WERI-Rb-1 (cell line): ENCODE measurements around the gene MEGF8.

Experiments
- DNase-seq: peaks from one replicate; pipeline ENCODE4 v3.0.0-alpha.2; 2020
- H3K27ac ChIP-seq: fragments of 250-450 bp; sonication (Bioruptor Pico); 2 replicates; pipeline ENCODE4 v1.5.1; 2020; ENCODE audit warnings: mild to moderate bottlenecking, moderate library complexity
- H3K27me3 ChIP-seq: fragments of 250-450 bp; sonication (Bioruptor Pico); 2 replicates; pipeline ENCODE4 v1.5.1; 2021; ENCODE audit warnings: mild to moderate bottlenecking, low read depth, moderate library complexity; ENCODE audit not compliant: insufficient read depth, severe bottlenecking
- H3K36me3 ChIP-seq: fragments of 250-450 bp; sonication (Bioruptor Pico); 2 replicates; pipeline ENCODE4 v1.5.1; 2020; ENCODE audit warnings: mild to moderate bottlenecking, moderate library complexity
- H3K4me3 ChIP-seq: 2 replicates; pipeline ENCODE4 v1.5.1; 2011; ENCODE audit warnings: low read depth, mild to moderate bottlenecking, control low read depth, low read length
- H3K9me3 ChIP-seq: fragments of 250-450 bp; sonication (Bioruptor Pico); 2 replicates; pipeline ENCODE4 v1.5.1; 2021; ENCODE audit warnings: mild to moderate bottlenecking, moderate library complexity; ENCODE audit not compliant: severe bottlenecking
- TF ChIP-seq, protein P1 (sequence below): IDR thresholded peaks from 2 replicates; pipeline ENCODE4 v1.5.1; 2011; ENCODE audit warnings: low read depth, mild to moderate bottlenecking, control low read depth, inconsistent platforms, low read length

MEGF8 gene

DNA sequence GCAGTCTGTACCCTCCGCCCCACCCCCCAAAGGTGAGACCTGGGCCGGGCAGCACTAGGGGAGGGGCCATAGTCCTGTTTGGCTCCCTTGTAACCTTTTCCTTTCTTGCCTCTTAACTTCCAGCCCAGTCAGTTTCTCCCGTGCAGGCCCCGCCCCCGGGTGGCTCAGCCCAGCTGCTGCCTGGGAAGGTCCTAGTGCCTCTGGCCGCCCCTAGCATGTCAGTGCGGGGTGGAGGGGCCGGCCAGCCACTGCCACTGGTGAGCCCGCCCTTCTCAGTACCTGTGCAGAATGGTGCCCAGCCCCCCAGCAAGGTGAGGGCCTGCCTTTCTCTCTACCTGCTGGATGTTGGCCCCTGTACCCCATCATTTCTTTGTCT lies 34.0 kb upstream of the MEGF8 start:
- DNase-seq, result no peak
- H3K27ac ChIP-seq, result no peak overlapping the region
- no peak overlapping the region for H3K4me3 ChIP-seq
- no peaks in the 10 kb centered on the region for H3K27me3 ChIP-seq
- TF ChIP-seq, protein P1, sequence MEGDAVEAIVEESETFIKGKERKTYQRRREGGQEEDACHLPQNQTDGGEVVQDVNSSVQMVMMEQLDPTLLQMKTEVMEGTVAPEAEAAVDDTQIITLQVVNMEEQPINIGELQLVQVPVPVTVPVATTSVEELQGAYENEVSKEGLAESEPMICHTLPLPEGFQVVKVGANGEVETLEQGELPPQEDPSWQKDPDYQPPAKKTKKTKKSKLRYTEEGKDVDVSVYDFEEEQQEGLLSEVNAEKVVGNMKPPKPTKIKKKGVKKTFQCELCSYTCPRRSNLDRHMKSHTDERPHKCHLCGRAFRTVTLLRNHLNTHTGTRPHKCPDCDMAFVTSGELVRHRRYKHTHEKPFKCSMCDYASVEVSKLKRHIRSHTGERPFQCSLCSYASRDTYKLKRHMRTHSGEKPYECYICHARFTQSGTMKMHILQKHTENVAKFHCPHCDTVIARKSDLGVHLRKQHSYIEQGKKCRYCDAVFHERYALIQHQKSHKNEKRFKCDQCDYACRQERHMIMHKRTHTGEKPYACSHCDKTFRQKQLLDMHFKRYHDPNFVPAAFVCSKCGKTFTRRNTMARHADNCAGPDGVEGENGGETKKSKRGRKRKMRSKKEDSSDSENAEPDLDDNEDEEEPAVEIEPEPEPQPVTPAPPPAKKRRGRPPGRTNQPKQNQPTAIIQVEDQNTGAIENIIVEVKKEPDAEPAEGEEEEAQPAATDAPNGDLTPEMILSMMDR, result no peak
- H3K9me3 ChIP-seq, result no peaks in the 10 kb centered on the region
- H3K36me3 ChIP-seq, result peaks cover 94% of the 10 kb centered on the region

DNA sequence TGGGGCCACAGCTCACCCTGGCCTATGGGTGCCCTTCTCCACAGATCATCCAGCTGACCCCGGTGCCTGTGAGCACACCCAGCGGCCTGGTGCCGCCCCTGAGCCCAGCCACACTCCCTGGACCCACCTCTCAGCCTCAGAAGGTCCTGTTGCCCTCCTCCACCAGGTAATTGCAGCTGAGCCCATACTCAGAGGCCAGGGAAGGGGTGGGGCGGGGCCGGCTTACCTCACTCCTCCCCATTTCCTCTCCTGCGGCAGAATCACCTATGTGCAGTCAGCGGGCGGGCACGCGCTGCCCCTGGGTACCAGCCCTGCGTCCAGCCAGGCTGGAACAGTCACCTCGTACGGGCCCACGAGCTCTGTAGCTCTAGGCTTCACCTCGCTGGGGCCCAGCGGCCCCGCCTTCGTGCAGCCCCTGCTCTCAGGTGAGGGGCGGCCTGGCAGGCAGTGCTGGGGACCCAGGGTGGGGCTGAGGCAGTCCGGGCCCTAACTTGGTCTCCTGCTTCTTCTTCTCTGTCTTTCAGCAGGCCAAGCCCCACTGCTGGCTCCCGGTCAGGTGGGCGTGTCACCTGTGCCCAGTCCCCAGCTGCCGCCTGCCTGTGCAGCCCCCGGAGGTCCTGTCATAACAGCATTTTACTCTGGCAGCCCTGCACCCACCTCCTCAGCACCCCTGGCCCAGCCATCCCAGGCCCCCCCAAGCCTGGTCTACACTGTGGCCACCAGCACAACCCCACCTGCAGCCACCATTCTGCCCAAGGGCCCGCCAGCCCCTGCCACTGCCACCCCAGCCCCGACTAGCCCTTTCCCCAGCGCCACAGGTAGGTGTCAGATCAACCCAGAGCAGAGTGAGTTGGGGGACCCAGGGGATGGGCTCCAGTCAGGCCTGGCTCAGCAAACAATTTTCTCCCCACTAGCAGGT lies 33.1 kb upstream of the MEGF8 start:
- no peak overlapping the region for H3K27ac ChIP-seq
- no peak for DNase-seq
- TF ChIP-seq, protein P1, result no peak
- no peaks in the 10 kb centered on the region for H3K9me3 ChIP-seq
- no peak overlapping the region for H3K4me3 ChIP-seq
- H3K27me3 ChIP-seq, result no peaks in the 10 kb centered on the region
- peaks cover 95% of the 10 kb centered on the region for H3K36me3 ChIP-seq

DNA sequence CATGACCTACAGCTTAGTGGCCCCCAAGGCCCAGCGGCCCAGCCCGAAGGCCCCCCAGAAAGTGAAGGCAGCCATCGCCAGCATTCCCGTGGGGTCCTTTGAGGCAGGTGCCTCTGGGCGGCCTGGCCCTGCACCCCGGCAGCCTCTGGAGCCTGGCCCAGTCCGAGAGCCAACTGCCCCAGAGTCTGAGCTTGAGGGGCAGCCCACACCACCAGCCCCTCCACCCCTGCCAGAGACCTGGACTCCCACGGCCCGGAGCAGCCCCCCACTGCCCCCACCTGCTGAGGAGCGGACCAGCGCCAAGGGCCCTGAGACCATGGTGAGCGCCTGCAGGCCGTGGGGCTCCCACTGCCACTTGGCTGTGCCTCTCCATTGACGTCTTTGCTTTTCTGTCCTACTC lies 32.5 kb upstream of the MEGF8 start:
- no peak overlapping the region for H3K27ac ChIP-seq
- peaks cover 92% of the 10 kb centered on the region for H3K36me3 ChIP-seq
- H3K4me3 ChIP-seq, result no peak overlapping the region
- TF ChIP-seq, protein P1, result no peak
- H3K9me3 ChIP-seq, result no peaks in the 10 kb centered on the region
- no peaks in the 10 kb centered on the region for H3K27me3 ChIP-seq
- no peak for DNase-seq

DNA sequence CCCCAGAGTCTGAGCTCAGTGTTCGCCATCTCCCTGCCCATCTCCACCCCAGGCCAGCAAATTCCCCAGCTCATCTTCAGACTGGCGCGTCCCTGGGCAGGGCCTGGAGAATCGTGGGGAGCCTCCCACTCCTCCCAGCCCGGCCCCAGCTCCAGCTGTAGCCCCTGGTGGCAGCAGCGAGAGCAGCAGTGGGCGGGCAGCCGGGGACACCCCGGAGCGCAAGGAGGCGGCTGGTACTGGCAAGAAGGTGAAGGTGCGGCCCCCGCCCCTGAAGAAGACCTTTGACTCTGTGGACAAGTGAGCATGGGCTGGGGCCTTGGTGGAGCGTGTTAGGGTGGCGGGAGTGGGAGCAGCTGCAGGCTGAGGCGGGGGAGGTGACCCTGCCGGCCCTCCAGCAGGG lies 31.9 kb upstream of the MEGF8 start:
- no peak overlapping the region for H3K4me3 ChIP-seq
- no peaks in the 10 kb centered on the region for H3K27me3 ChIP-seq
- peaks cover 92% of the 10 kb centered on the region for H3K36me3 ChIP-seq
- TF ChIP-seq, protein P1, result 0 out of 2 replicates have a peak, but pooled peaks have one; percentile 9
- H3K27ac ChIP-seq, result no peak overlapping the region
- no peak for DNase-seq
- H3K9me3 ChIP-seq, result no peaks in the 10 kb centered on the region

DNA sequence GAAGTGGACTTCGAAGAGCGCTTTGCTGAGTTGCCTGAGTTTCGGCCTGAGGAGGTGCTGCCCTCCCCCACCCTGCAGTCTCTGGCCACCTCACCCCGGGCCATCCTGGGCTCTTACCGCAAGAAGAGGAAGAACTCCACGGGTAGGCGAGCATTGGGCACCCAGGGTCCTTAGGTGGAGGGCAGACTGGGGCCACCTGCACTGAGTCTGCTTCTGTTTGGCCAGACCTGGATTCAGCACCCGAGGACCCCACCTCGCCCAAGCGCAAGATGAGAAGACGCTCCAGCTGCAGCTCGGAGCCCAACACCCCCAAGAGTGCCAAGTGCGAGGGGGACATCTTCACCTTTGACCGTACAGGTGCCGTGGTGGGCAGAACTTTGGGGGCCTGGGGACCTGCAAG lies 31.5 kb upstream of the MEGF8 start:
- Histone ChIP-seq H3K4me3 (no peak overlapping the region), H3K36me3 (peaks cover 89% of the 10 kb centered on the region), H3K27me3 (no peaks in the 10 kb centered on the region), H3K9me3 (no peaks in the 10 kb centered on the region), H3K27ac (no peak overlapping the region)
- DNase-seq, result no peak
- TF ChIP-seq, protein P1, result no peak
